ENCODE data around the gene PDE6H.

The PDE6H gene

GRCh38 chr12:14953752-14954151, 19.1 kb upstream of the PDE6H start:
- no peak for DNase-seq (ENCODE audit: low spot score)
- TF ChIP-seq CTCF (conservative IDR thresholded peaks at IDR 0.05; ENCODE audit: low read depth): no peak
- CTCF ChIA-PET: no interaction called here
- no peak overlapping the region for H3K27ac ChIP-seq
- POLR2A ChIA-PET (ENCODE audit: low non-redundant PET): no interaction called here

- no peak for DNase-seq (ENCODE audit: low spot score)
- no peak overlapping the region for H3K27ac ChIP-seq
- TF ChIP-seq CTCF (conservative IDR thresholded peaks at IDR 0.05; ENCODE audit: low read depth): no peak
- POLR2A ChIA-PET (ENCODE audit: low non-redundant PET): no interaction called here
- CTCF ChIA-PET: no interaction called here
Observed at GRCh38 chr12:14954269-14954668, 18.6 kb upstream of the PDE6H start.

GRCh38 chr12:14956024-14956891, 16.6 kb upstream of the PDE6H start:
- no peak overlapping the region for H3K27ac ChIP-seq
- CTCF ChIA-PET: interaction anchor here (0.6 kb wide), 1 partner anchor 8 kb away, joined by 4 read pairs; no protein-coding TSS in a partner anchor
- no peak for DNase-seq (ENCODE audit: low spot score)
- no peak for TF ChIP-seq CTCF (conservative IDR thresholded peaks at IDR 0.05; ENCODE audit: low read depth)
- POLR2A ChIA-PET (ENCODE audit: low non-redundant PET): no interaction called here

GRCh38 chr12:14956905-14957304, 15.9 kb upstream of the PDE6H start:
- H3K27ac ChIP-seq: no peak overlapping the region
- ChIA-PET CTCF (interaction anchor here (0.6 to 0.7 kb wide), 2 partner anchors 188 to 789 kb away, joined by 3 to 4 read pairs; no protein-coding TSS in a partner anchor), POLR2A (ENCODE audit: low non-redundant PET) (no interaction called here)
- DNase-seq (ENCODE audit: low spot score): no peak
- no peak for TF ChIP-seq CTCF (conservative IDR thresholded peaks at IDR 0.05; ENCODE audit: low read depth)

GRCh38 chr12:14957551-14958168, 15.2 kb upstream of the PDE6H start:
- no peak for DNase-seq (ENCODE audit: low spot score)
- ChIA-PET CTCF (interaction anchor here (0.6 to 0.7 kb wide), 2 partner anchors 188 to 790 kb away, joined by 3 to 4 read pairs; no protein-coding TSS in a partner anchor), POLR2A (ENCODE audit: low non-redundant PET) (no interaction called here)
- no peak overlapping the region for H3K27ac ChIP-seq
- no peak for TF ChIP-seq CTCF (conservative IDR thresholded peaks at IDR 0.05; ENCODE audit: low read depth)

GRCh38 chr12:14958361-14959125, 14.3 kb upstream of the PDE6H start:
- no peak overlapping the region for H3K27ac ChIP-seq
- DNase-seq (ENCODE audit: low spot score): no peak
- TF ChIP-seq CTCF (conservative IDR thresholded peaks at IDR 0.05; ENCODE audit: low read depth): no peak
- POLR2A ChIA-PET (ENCODE audit: low non-redundant PET): no interaction called here
- CTCF ChIA-PET: no interaction called here
